A549 treated with ZK216348 at 1 μM for 4 hours (cell line): Measurements from ENCODE around the gene FGF13. TPM values are rescaled to one million over a fixed set of nuclear protein-coding genes. Genes with fewer than 3 reads are reported as not detected.

ENCODE experiments used
- total RNA-seq: library from RNA; stranded (reverse); fragments of 200-300 nt; extraction: Qiagen RNA extraction; gene quantifications from 5 replicates; pipeline ENCODE4 v1.2.3, GENCODE V29; 2022; ENCODE audit warnings: low read depth

The FGF13 gene
- not detected in 5 replicates for total RNA-seq

GRCh38 chrX:138711399-138712347 is at the start of gene FGF13:
FGF13 (minus strand) TSS chrX:138711717; CDS start chrX:138711003, 714 bp downstream.

